ENCODE results near the gene CDH13. TPM values are rescaled to one million over a fixed set of nuclear protein-coding genes. Genes with fewer than 3 reads are reported as not detected.

CDH13 gene
- total RNA-seq, 2 experiments from 2014 or later: not detected

GRCh38 chr16:83470416-83470815 is 843.6 kb downstream of the CDH13 start:
- H3K36me3 Mint-ChIP-seq: no peaks in the 10 kb centered on the region

GRCh38 chr16:83472776-83473501 is 846.2 kb downstream of the CDH13 start:
- Mint-ChIP-seq H3K36me3 (no peaks in the 10 kb centered on the region), H3K27ac (no peak overlapping the region), H3K27me3 (no peaks in the 10 kb centered on the region), H3K4me3 (no peak overlapping the region), H3K9me3 (no peaks in the 10 kb centered on the region), H3K4me1 (no peaks in the 10 kb centered on the region)
- DNase-seq: no peak

More at GRCh38 chr16:83470416-83470815, 843.6 kb downstream of the CDH13 start:
- no peaks in the 10 kb centered on the region for H3K27me3 Mint-ChIP-seq
- H3K9me3 Mint-ChIP-seq: no peaks in the 10 kb centered on the region
- no peak overlapping the region for H3K4me3 Mint-ChIP-seq
- no peaks in the 10 kb centered on the region for H3K4me1 Mint-ChIP-seq
- no peak overlapping the region for H3K27ac Mint-ChIP-seq
- DNase-seq: no peak

- H3K36me3 Mint-ChIP-seq: no peaks in the 10 kb centered on the region
- H3K4me1 Mint-ChIP-seq: no peaks in the 10 kb centered on the region
- H3K4me3 Mint-ChIP-seq: no peak overlapping the region
- no peaks in the 10 kb centered on the region for H3K27me3 Mint-ChIP-seq
- no peaks in the 10 kb centered on the region for H3K9me3 Mint-ChIP-seq
- no peak overlapping the region for H3K27ac Mint-ChIP-seq
- no peak for DNase-seq
These were observed 847.3 kb downstream of the CDH13 start for GRCh38 chr16:83473926-83474650.

GRCh38 chr16:83475108-83475507 is 848.3 kb downstream of the CDH13 start:
- Mint-ChIP-seq H3K27ac (no peak overlapping the region), H3K27me3 (no peaks in the 10 kb centered on the region), H3K9me3 (no peaks in the 10 kb centered on the region), H3K36me3 (no peaks in the 10 kb centered on the region), H3K4me3 (no peak overlapping the region), H3K4me1 (no peaks in the 10 kb centered on the region)
- DNase-seq: no peak

- Mint-ChIP-seq H3K4me3 (no peak overlapping the region), H3K27ac (no peak overlapping the region), H3K27me3 (no peaks in the 10 kb centered on the region), H3K9me3 (no peaks in the 10 kb centered on the region), H3K4me1 (no peaks in the 10 kb centered on the region), H3K36me3 (no peaks in the 10 kb centered on the region)
- no peak for DNase-seq
These were observed 854.8 kb downstream of the CDH13 start for GRCh38 chr16:83481589-83481988.

- no peak for DNase-seq
- Mint-ChIP-seq H3K4me3 (no peak overlapping the region), H3K4me1 (no peaks in the 10 kb centered on the region), H3K27me3 (no peaks in the 10 kb centered on the region), H3K27ac (no peak overlapping the region), H3K36me3 (no peaks in the 10 kb centered on the region), H3K9me3 (no peaks in the 10 kb centered on the region)
These were observed 855.9 kb downstream of the CDH13 start for GRCh38 chr16:83482545-83483162.

GRCh38 chr16:83490073-83490472 is 863.3 kb downstream of the CDH13 start:
- no peaks in the 10 kb centered on the region for H3K27me3 Mint-ChIP-seq
- no peak overlapping the region for H3K4me3 Mint-ChIP-seq
- H3K27ac Mint-ChIP-seq: no peak overlapping the region
- no peaks in the 10 kb centered on the region for H3K4me1 Mint-ChIP-seq
- H3K36me3 Mint-ChIP-seq: no peaks in the 10 kb centered on the region
- DNase-seq: no peak
- H3K9me3 Mint-ChIP-seq: no peaks in the 10 kb centered on the region

GRCh38 chr16:83494459-83494858 is 867.7 kb downstream of the CDH13 start:
- DNase-seq: no peak
- no peaks in the 10 kb centered on the region for H3K9me3 Mint-ChIP-seq
- no peaks in the 10 kb centered on the region for H3K27me3 Mint-ChIP-seq
- no peak overlapping the region for H3K27ac Mint-ChIP-seq
- H3K4me1 Mint-ChIP-seq: no peaks in the 10 kb centered on the region
- no peaks in the 10 kb centered on the region for H3K36me3 Mint-ChIP-seq
- H3K4me3 Mint-ChIP-seq: no peak overlapping the region

- Mint-ChIP-seq H3K4me3 (no peak overlapping the region), H3K4me1 (no peaks in the 10 kb centered on the region), H3K27me3 (no peaks in the 10 kb centered on the region), H3K9me3 (no peaks in the 10 kb centered on the region), H3K36me3 (no peaks in the 10 kb centered on the region), H3K27ac (no peak overlapping the region)
- no peak for DNase-seq
These were observed 874.7 kb downstream of the CDH13 start for GRCh38 chr16:83501481-83501880.

- DNase-seq: no peak
- no peaks in the 10 kb centered on the region for H3K36me3 Mint-ChIP-seq
These were observed 881.5 kb downstream of the CDH13 start for GRCh38 chr16:83508295-83508694.

GRCh38 chr16:83509316-83509715 is 882.5 kb downstream of the CDH13 start:
- no peak for DNase-seq
- H3K9me3 Mint-ChIP-seq: no peaks in the 10 kb centered on the region
- H3K36me3 Mint-ChIP-seq: no peaks in the 10 kb centered on the region
- peaks cover 8% of the 10 kb centered on the region for H3K27me3 Mint-ChIP-seq
- no peak overlapping the region for H3K4me3 Mint-ChIP-seq
- H3K27ac Mint-ChIP-seq: no peak overlapping the region
- H3K4me1 Mint-ChIP-seq: no peaks in the 10 kb centered on the region

More at GRCh38 chr16:83508295-83508694, 881.5 kb downstream of the CDH13 start:
- peaks cover 8% of the 10 kb centered on the region for H3K27me3 Mint-ChIP-seq
- no peak overlapping the region for H3K27ac Mint-ChIP-seq
- H3K4me1 Mint-ChIP-seq: no peaks in the 10 kb centered on the region
- H3K4me3 Mint-ChIP-seq: no peak overlapping the region
- no peaks in the 10 kb centered on the region for H3K9me3 Mint-ChIP-seq

- Mint-ChIP-seq H3K9me3 (no peaks in the 10 kb centered on the region), H3K27me3 (peaks cover 8% of the 10 kb centered on the region), H3K4me3 (no peak overlapping the region), H3K36me3 (no peaks in the 10 kb centered on the region), H3K4me1 (no peaks in the 10 kb centered on the region), H3K27ac (no peak overlapping the region)
- no peak for DNase-seq
These were observed 884.1 kb downstream of the CDH13 start for GRCh38 chr16:83510906-83511305.

GRCh38 chr16:83513008-83513755 is 886.4 kb downstream of the CDH13 start:
- H3K4me1 Mint-ChIP-seq: no peaks in the 10 kb centered on the region
- H3K9me3 Mint-ChIP-seq: peaks cover 2% of the 10 kb centered on the region
- no peak for DNase-seq
- H3K27ac Mint-ChIP-seq: no peak overlapping the region
- H3K27me3 Mint-ChIP-seq: peaks cover 4% of the 10 kb centered on the region
- H3K36me3 Mint-ChIP-seq: no peaks in the 10 kb centered on the region
- no peak overlapping the region for H3K4me3 Mint-ChIP-seq

- no peaks in the 10 kb centered on the region for H3K27me3 Mint-ChIP-seq
- DNase-seq: no peak
- no peak overlapping the region for H3K27ac Mint-ChIP-seq
- H3K4me3 Mint-ChIP-seq: no peak overlapping the region
- H3K4me1 Mint-ChIP-seq: no peaks in the 10 kb centered on the region
- no peaks in the 10 kb centered on the region for H3K36me3 Mint-ChIP-seq
- peaks cover 4% of the 10 kb centered on the region for H3K9me3 Mint-ChIP-seq
These were observed 888.6 kb downstream of the CDH13 start for GRCh38 chr16:83515395-83515794.

- Mint-ChIP-seq H3K9me3 (peaks cover 4% of the 10 kb centered on the region), H3K4me1 (no peaks in the 10 kb centered on the region), H3K36me3 (no peaks in the 10 kb centered on the region), H3K4me3 (no peak overlapping the region), H3K27ac (no peak overlapping the region), H3K27me3 (no peaks in the 10 kb centered on the region)
- no peak for DNase-seq
These were observed 890.2 kb downstream of the CDH13 start for GRCh38 chr16:83516931-83517330.

Measured in activated naive CD8-positive, alpha-beta T cell treated with anti-CD3 and anti-CD28 coated beads for 36 hours (primary cell).